Fibroblast of skin of left biceps (primary cell): ENCODE results near the gene ADRM1.

Experiments used
- DNase-seq, 2 experiments: peaks; one replicate each; pipeline ENCODE4 v3.0.0-alpha.2; 2013; ENCODE audit warnings: low read depth in 2 of 2

Gene ADRM1

GRCh38 chr20:62354811-62355341, 52.1 kb downstream of the ADRM1 start:
- no peak for DNase-seq

DNA sequence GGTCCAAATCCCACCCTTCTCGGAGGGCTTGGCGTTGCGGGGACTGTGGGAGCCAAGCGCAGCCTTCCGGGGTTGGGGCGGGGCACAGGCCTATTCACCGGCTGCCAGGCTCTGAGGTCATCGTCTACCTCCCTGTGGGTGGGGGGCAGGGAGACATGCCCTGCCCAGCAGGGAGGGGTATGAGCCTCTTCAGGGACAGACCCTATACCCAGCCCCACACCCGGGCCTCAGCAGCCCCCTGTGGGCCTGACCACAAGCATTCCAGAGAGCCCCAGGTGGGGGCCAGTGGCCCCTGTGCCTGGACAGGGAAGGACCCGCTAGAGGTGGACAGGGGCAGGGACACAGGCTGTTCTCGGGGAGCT, 52.7 kb downstream of the ADRM1 start:
- DNase-seq = no peak

DNA sequence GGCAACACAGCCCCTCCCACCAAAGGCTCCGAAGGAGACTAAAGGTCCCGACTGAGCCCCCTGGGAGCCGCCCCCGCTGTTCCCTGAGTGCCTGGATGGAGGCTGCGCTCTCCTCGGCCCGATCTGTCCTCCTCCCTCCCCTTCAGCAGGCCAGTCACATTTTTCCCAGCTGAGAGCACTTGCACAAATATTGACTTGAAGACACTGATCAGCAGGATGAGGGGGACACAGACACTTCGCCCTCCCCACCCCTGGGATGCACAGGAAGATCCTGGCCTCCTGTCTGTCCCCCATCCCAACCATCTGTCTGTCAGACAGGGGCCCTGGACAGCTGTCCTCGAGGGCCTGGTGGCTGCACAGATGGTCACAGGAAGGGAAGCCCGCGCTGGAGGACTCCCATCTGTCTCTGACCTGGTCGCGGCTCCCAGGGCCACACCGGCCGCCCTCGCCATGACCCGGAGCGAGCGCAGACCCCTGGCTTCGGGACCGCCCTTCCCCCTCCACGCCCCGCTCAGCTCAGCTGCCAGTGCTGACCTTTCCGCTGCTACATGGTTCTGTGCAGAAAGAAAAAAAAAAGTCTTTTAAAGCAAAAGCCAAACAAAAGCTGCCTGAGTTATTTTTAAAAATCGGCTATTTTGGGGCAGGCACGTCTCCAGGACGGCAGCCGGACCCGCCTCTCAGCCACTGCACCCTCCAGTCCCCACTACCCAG, 53.2 kb downstream of the ADRM1 start:
- no peak for DNase-seq

DNA sequence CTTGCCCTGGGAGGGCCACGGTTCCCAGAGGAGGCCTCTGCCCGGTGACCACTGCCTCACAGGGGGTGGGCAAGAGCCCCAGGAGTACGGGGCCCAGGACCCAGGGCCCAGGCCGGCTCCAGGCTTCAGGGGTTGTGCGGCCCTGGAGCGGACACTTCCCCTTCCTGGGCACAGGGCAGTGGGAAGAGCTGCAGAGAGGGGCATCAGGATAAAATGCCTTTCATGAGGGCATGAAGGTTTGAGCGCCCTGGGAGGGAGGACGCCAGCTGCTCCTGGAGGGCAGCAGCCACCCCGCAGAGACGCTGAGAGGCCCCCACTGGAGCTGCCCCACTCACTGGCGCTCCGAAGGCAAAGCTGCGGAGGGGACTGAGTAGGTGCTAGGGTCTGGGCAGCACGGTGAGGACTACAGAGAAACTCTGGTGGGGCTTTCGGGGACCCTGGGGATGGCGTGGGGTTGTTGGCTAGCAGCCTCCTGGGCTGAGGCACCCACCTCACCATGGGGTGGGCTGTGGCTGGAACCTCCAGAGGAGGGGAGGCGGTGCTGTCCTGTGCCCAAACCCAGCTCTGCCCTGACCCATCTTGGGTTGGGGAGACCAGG, 53.9 kb downstream of the ADRM1 start:
- DNase-seq = no peak

- DNase-seq = no peak
Measured at GRCh38 chr20:62357187-62357667, 54.4 kb downstream of the ADRM1 start.

GRCh38 chr20:62357681-62358080, 54.9 kb downstream of the ADRM1 start:
- DNase-seq = no peak
